HG03108 (cell line): ENCODE results near the gene KCNQ1.

Experiments
- ATAC-seq: cut with Tn5 transposase; IDR thresholded peaks from one replicate; pipeline ENCODE4 v1.9.1; 2021; ENCODE audit warnings: moderate library complexity; ENCODE audit not compliant: unreplicated experiment

Gene KCNQ1

GRCh38 chr11:2564588-2565425, 120.0 kb downstream of the KCNQ1 start:
- no peak for ATAC-seq

- no peak for ATAC-seq
Measured at GRCh38 chr11:2565447-2566222, 120.8 kb downstream of the KCNQ1 start.

- ATAC-seq, result no peak
Measured at GRCh38 chr11:2566223-2567025, 121.6 kb downstream of the KCNQ1 start.

GRCh38 chr11:2567026-2567671, 122.3 kb downstream of the KCNQ1 start:
- ATAC-seq, result no peak

GRCh38 chr11:2569321-2569721, 124.5 kb downstream of the KCNQ1 start:
- ATAC-seq, result no peak

- no peak for ATAC-seq
Measured at GRCh38 chr11:2569731-2570210, 125.0 kb downstream of the KCNQ1 start.

GRCh38 chr11:2570211-2570811, 125.5 kb downstream of the KCNQ1 start:
- ATAC-seq, result no peak

GRCh38 chr11:2570841-2571597, 126.2 kb downstream of the KCNQ1 start:
- no peak for ATAC-seq

- ATAC-seq, result no peak
Measured at GRCh38 chr11:2571598-2572281, 126.9 kb downstream of the KCNQ1 start.

GRCh38 chr11:2572491-2573239, 127.9 kb downstream of the KCNQ1 start:
- no peak for ATAC-seq

- ATAC-seq, result no peak
Measured at GRCh38 chr11:2573240-2574042, 128.6 kb downstream of the KCNQ1 start.

GRCh38 chr11:2574043-2574552, 129.3 kb downstream of the KCNQ1 start:
- ATAC-seq, result no peak

GRCh38 chr11:2574553-2575535, 130.0 kb downstream of the KCNQ1 start:
- ATAC-seq, result no peak

- ATAC-seq, result no peak
Measured at GRCh38 chr11:2575591-2576051, 130.8 kb downstream of the KCNQ1 start.

- ATAC-seq, result no peak
Measured at GRCh38 chr11:2576111-2576510, 131.3 kb downstream of the KCNQ1 start.

- no peak for ATAC-seq
Measured at GRCh38 chr11:2576549-2576948, 131.7 kb downstream of the KCNQ1 start.
